ENCODE measurements around the gene PSMD2.

Gene PSMD2

DNA sequence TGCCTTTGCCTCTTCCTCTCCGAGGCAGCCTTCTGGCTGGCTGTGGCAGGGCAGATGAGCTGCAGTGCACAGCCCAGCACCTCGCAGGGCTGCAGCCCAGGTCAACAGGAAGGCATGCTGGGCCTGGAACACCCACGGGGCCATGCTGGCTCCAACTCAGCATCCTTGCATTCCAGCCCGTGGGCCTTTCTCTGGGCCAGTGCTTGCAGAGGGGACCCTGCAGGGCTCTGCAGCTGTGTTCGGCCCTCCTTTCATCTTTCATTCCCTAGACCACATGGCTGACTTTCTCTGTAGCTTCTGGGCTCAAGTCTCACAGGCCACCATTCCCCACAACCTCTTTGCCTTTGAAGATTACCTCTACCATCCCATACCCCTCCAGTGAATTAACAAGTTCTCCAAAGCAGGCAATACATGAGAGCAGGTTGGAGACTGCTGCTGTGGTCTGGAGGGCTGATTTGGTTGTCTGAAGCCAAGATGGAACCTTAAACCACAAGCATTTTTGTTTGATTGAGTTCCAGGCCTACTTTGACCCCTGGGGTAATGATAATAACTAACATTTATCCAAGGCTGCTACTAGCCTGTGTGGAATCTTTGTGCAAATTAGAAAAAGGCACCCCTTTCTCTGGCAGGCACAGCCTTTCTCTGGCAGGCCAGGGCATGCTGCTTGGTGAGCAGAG, 44.3 kb downstream of the PSMD2 start:
- no peak for DNase-seq

DNA sequence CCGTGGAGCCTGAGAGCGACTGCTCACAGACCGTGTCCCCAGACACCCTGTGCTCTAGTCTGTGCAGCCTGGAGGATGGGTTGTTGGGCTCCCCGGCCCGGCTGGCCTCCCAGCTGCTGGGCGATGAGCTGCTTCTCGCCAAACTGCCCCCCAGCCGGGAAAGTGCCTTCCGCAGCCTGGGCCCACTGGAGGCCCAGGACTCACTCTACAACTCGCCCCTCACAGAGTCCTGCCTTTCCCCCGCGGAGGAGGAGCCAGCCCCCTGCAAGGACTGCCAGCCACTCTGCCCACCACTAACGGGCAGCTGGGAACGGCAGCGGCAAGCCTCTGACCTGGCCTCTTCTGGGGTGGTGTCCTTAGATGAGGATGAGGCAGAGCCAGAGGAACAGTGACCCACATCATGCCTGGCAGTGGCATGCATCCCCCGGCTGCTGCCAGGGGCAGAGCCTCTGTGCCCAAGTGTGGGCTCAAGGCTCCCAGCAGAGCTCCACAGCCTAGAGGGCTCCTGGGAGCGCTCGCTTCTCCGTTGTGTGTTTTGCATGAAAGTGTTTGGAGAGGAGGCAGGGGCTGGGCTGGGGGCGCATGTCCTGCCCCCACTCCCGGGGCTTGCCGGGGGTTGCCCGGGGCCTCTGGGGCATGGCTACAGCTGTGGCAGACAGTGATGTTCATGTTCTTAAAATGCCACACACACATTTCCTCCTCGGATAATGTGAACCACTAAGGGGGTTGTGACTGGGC, 45.7 kb downstream of the PSMD2 start:
- no peak for DNase-seq

DNA sequence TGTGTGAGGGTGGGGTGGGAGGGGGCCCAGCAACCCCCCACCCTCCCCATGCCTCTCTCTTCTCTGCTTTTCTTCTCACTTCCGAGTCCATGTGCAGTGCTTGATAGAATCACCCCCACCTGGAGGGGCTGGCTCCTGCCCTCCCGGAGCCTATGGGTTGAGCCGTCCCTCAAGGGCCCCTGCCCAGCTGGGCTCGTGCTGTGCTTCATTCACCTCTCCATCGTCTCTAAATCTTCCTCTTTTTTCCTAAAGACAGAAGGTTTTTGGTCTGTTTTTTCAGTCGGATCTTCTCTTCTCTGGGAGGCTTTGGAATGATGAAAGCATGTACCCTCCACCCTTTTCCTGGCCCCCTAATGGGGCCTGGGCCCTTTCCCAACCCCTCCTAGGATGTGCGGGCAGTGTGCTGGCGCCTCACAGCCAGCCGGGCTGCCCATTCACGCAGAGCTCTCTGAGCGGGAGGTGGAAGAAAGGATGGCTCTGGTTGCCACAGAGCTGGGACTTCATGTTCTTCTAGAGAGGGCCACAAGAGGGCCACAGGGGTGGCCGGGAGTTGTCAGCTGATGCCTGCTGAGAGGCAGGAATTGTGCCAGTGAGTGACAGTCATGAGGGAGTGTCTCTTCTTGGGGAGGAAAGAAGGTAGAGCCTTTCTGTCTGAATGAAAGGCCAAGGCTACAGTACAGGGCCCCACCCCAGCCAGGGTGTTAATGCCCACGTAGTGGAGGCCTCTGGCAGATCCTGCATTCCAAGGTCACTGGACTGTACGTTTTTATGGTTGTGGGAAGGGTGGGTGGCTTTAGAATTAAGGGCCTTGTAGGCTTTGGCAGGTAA, 46.5 kb downstream of the PSMD2 start:
- peak; percentile 71 for DNase-seq

DNA sequence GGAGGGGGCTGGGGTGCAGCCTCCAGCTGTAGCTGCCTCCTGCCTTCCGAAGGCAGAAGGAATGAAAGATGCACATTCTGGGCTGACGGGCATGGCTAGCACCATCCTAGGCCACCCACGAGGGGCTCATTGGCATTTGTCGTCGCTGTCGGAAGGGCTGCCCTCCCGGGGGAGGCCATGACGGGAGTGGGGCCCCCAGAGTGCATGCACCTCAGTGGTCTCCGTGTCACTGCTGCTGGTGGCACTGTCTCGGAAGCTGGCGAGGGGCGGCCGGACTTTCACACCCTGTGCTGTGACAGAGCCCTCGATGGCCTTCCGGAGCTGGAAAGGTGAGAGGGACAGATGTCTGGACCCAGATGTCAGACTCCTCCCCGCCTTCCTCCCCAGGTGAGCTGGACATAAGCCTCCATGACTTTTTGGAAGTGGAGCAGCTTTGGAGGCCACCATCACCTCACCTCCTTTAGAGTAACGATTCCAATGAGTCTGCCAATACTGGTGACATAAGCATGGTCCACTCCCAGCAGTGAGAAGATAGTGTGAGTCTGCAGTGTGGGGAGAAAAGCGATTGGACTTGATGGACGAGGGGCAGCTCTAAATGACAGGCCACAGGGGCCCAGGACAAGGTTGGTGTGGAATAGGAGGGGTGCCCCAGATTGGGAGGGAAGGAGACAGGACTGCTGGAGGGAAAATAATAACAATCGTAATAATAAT, 47.6 kb downstream of the PSMD2 start:
- no peak for DNase-seq

- DNase-seq: no peak
Observed at GRCh38 chr3:184347321-184348056, 48.4 kb downstream of the PSMD2 start.

DNA sequence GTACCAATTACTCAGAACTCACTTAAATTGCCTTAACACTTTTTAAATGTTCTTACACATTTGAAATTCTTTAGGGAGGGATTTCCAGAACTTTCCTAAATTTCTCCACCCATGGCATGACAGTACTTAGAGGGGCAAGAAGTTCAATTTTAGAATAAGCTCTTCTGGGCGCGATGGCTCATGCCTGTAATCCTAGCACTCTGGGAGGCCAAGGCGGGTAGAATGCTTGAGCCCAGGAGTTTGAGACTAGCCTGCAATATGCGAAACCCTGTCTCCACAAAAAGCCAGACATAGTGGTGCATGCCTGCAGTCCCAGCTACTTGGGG, 49.0 kb downstream of the PSMD2 start:
- no peak for DNase-seq

- DNase-seq: no peak
Observed at GRCh38 chr3:184349563-184350470, 50.8 kb downstream of the PSMD2 start.

- DNase-seq: no peak
Observed at GRCh38 chr3:184350618-184351017, 51.6 kb downstream of the PSMD2 start.

GRCh38 chr3:184351511-184352148, 52.6 kb downstream of the PSMD2 start:
- no peak for DNase-seq

- DNase-seq: no peak
Observed at GRCh38 chr3:184352149-184352785, 53.2 kb downstream of the PSMD2 start.

GRCh38 chr3:184352897-184353545, 54.0 kb downstream of the PSMD2 start:
- no peak for DNase-seq

- no peak for DNase-seq
Observed at GRCh38 chr3:184353546-184353941, 54.5 kb downstream of the PSMD2 start.

DNA sequence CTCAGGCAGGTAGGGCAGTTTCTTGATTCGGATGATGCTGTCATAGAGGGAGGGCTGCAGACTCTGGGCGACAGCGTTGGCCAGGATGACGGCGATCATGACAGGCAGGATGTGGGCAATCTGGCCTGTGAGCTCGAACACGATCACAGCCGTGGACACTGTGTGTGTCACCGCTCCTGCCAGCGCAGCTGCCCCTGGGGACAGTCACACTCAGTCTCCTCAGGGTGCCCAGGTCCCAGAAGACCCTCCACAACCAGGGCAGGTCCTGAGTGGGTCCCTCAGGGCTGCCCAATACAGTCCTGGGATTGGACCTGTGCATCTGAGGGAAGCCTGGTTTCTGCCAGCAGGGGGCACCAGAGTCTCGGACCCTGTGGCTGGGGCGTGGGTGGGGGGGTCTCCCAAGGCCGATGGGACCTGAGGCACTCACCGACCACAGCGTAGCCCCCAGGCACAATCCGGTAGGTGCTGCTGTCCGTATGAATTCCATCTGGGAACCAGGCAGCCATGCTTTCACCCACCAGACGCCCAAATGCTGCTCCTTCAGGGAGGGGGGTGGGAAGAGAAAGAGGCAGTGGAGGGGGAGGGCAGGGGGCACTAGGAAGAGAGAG, 55.2 kb downstream of the PSMD2 start:
- no peak for DNase-seq

DNA sequence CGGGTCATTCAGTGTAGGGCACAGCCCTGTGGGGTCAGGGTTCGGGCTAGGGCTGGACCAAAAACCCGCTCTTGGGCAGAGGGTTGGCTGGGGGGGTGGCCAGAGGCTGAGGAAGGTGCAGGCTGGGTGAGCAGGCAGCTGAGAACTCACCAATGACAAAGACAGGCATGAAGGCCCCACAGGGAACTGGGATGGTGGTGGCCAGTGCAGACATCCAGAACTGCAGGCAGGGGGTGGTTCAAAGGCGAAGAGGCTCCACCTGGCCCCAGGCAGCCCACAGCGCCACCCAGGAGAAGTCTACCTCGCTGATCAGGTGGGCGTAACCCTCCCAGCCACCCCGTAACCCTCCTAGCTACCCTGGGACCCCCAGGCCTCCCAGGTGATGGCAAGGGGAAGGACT, 55.7 kb downstream of the PSMD2 start:
- DNase-seq: no peak

- no peak for DNase-seq
Observed at GRCh38 chr3:184355261-184356040, 56.4 kb downstream of the PSMD2 start.

GRCh38 chr3:184357248-184358123, 58.4 kb downstream of the PSMD2 start:
- no peak for DNase-seq

- no peak for DNase-seq
Observed at GRCh38 chr3:184358124-184358767, 59.2 kb downstream of the PSMD2 start.
